Hematopoietic multipotent progenitor cell (in vitro differentiated cells): Measurements from ENCODE around the gene NUP214. TPM values are rescaled to one million over a fixed set of nuclear protein-coding genes. Genes with fewer than 3 reads are reported as not detected.
A peak's percentile ranks its signal among the peaks of the same experiment; 100 is the strongest.
"Not testable (repeated sequence)": the region's sequence is repeated elsewhere in the genome, so short reads cannot be mapped to it uniquely, and the experiment has no call there.

Experiments
- DNase-seq, 3 donors: peaks; one replicate each; pipeline ENCODE4 v3.0.0-alpha.2; 2011 to 2015; ENCODE audit warnings: low read depth in 2 of 3, low spot score in 2 of 3
- total RNA-seq: library from RNA; depleted of rRNA; stranded (reverse); fragments of >200 nt; gene quantifications from one replicate; pipeline ENCODE4 v1.2.3, GENCODE V29; 2012

Gene NUP214
- total RNA-seq, 1 donor = 36.4 TPM

GRCh38 chr9:131158673-131159072 is 33.3 kb downstream of the NUP214 start:
- not testable (repeated sequence) for DNase-seq

- no peak for DNase-seq
Observed at GRCh38 chr9:131160416-131161112, 35.2 kb downstream of the NUP214 start.

GRCh38 chr9:131161585-131161984 is 36.2 kb downstream of the NUP214 start:
- no peak for DNase-seq

- DNase-seq = no peak
Observed at GRCh38 chr9:131162886-131163285, 37.5 kb downstream of the NUP214 start.

GRCh38 chr9:131165523-131165922 is 40.1 kb downstream of the NUP214 start:
- no peak for DNase-seq

- DNase-seq = no peak
Observed at GRCh38 chr9:131167146-131167692, 41.8 kb downstream of the NUP214 start.

- no peak for DNase-seq
Observed at GRCh38 chr9:131167936-131168335, 42.5 kb downstream of the NUP214 start.

- no peak for DNase-seq
Observed at GRCh38 chr9:131169563-131170240, 44.3 kb downstream of the NUP214 start.

- no peak for DNase-seq
Observed at GRCh38 chr9:131173995-131174394, 48.6 kb downstream of the NUP214 start.

- no peak for DNase-seq
Observed at GRCh38 chr9:131174681-131175239, 49.4 kb downstream of the NUP214 start.

- peak in 1 of 3 donors; percentile 6 for DNase-seq
Observed at GRCh38 chr9:131177898-131178297, 52.5 kb downstream of the NUP214 start.

- peak; percentile 47 to 86 (median 73) for DNase-seq
Observed at GRCh38 chr9:131178382-131178781, 53.0 kb downstream of the NUP214 start.

- no peak for DNase-seq
Observed at GRCh38 chr9:131178926-131179325, 53.5 kb downstream of the NUP214 start.

GRCh38 chr9:131179561-131180219 is 54.3 kb downstream of the NUP214 start:
- peak in 1 of 3 donors; percentile 6 for DNase-seq

- DNase-seq = peak in 1 of 3 donors; percentile 26
Observed at GRCh38 chr9:131180454-131180853, 55.1 kb downstream of the NUP214 start.

GRCh38 chr9:131181091-131181681 is 55.8 kb downstream of the NUP214 start:
- DNase-seq = peak in 1 of 3 donors; percentile 14

GRCh38 chr9:131185924-131186323 is 60.5 kb downstream of the NUP214 start:
- no peak for DNase-seq

GRCh38 chr9:131186622-131187021 is 61.2 kb downstream of the NUP214 start:
- no peak for DNase-seq

GRCh38 chr9:131187957-131188356 is 62.6 kb downstream of the NUP214 start:
- DNase-seq = no peak

GRCh38 chr9:131188976-131189375 is 63.6 kb downstream of the NUP214 start:
- DNase-seq = no peak

- DNase-seq = no peak
Observed at GRCh38 chr9:131190191-131190590, 64.8 kb downstream of the NUP214 start.
